GM18526 (cell line): ENCODE data around the gene CDC42BPB.

Experiments
- POLR2A ChIP-seq: IDR thresholded peaks from 3 replicates; pipeline ENCODE4 v1.6.1; 2011; ENCODE audit not compliant: insufficient read length; ENCODE audit errors: extremely low read depth

The CDC42BPB gene

GRCh38 chr14:102965282-102965681 lies 92.1 kb downstream of the CDC42BPB start:
- TF ChIP-seq POLR2A: no peak

DNA sequence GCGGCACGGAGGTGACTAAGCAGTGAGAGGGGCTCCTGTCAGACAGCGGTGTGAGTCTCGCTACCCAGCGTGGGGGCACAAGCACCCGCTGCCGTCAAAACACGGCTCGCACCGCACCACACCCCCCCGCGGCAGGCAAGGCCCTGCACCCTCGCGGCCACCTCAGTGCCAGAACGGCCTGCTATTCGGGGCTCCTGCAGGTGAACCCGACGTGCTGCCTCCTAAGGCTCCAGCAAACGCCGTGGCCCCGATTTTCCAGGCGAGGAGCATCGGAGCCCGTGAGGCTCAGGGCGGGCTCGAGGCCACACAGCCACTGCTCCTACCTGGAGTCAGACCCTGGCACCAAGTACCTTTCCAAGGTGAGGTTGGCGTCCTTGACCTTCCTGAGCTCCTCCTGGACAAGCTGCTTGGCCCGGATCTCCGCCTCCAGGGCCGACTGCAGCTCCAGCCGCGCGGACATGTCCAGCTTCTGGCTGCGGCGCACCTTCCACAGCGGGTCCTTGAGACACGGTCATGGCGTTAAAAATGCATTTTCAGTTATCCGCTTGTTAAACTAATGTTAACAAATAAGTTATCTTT lies 93.1 kb downstream of the CDC42BPB start:
- no peak for TF ChIP-seq POLR2A

- TF ChIP-seq POLR2A: no peak
These were observed 95.2 kb downstream of the CDC42BPB start for GRCh38 chr14:102962111-102962627.

GRCh38 chr14:102958461-102958860 lies 98.9 kb downstream of the CDC42BPB start:
- TF ChIP-seq POLR2A: no peak

DNA sequence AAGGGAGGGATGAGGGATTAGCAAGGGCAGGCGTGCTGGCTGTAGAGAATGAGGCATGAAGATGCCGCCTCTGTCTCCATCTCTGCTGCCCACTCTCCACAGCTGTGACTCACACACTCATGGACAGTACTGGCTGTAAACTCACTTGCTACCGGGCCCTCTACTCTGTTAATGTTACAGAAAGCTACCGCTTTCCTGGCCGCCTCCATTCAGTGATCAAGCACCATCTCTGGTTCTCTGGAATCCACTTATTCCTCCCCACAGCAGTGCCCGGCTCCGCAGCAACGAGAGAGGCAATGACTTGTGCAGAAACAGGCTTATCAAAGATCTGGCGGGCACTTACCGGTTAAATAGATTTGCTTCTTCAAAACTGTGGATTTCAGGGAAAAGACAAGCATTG lies 100.1 kb downstream of the CDC42BPB start:
- TF ChIP-seq POLR2A: no peak

- TF ChIP-seq POLR2A: no peak
These were observed 101.5 kb downstream of the CDC42BPB start for GRCh38 chr14:102955636-102956408.

DNA sequence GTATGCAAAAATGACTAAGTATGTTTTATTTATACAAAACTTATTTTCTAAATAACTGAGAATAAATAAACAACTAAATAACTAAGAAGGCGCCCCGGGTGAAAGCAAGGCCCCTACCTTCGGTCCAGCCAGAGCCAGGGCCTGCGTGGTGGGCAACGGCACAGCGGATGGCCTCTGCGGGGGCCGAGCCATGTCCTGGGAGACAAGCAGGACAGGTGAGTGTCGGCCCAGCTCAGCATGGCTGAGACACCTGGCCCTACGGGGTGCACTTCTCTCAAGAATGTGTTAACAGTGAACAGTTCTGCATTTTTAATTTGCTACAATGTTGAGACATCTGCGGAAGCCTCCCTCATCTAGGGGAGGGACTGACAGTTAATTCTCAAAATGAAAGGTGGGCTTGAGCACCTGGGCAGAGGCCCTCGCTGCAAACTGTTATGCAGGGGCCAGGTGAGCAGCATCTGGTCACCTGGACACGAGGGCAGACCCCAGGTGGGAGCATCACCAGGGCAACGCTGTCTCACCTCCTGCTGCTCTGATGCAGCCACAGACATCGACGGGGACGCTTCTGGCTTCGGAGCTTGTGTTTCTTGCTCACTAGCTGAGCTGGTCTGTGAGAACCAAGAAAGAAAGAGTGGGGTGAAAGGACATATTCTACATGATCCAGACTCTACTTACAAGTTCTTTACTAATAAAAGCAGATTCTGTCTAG lies 103.1 kb downstream of the CDC42BPB start:
- TF ChIP-seq POLR2A: no peak

DNA sequence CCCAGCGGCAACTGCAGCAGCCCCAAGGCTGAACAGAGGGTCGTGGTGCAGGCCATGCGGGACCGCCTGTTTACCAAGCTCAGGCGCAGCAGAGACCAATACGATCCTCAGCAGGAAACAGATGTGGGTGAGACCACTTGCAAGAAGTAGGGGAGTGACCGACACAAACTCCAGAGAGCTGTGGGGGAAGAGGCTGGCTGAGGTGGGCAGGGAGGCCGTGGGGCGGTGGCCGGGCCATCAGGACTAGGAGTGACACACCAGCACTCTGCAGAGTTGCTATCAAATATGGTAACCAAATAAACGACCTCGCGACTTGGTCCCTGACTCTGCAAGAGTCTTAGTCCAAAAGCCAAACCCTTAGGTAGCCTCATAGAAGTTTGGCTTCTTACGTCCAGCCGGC lies 104.2 kb downstream of the CDC42BPB start:
- no peak for TF ChIP-seq POLR2A

GRCh38 chr14:102952276-102952675 lies 105.1 kb downstream of the CDC42BPB start:
- TF ChIP-seq POLR2A: no peak

- no peak for TF ChIP-seq POLR2A
These were observed 105.5 kb downstream of the CDC42BPB start for GRCh38 chr14:102951799-102952198.

DNA sequence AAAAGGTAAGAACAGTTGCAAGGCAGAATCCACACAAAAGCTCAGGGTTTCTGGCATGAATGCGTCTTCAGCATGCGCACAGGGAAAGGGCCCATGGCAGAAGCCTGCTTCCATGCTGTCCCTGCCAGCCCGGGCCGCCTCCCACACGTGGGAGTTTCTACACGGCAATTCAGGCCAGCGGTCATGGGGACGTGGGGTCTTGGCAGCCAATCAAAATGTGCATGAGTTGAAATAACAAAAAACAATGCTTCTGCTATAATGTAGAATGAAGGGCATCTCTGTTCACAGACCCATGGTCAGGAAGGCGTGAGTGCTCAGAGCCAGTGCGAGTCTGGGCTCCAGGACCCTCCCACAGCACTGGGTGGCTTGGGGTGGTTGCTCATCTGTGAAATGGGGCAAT lies 106.3 kb downstream of the CDC42BPB start:
- TF ChIP-seq POLR2A: no peak

- TF ChIP-seq POLR2A: no peak
These were observed 107.4 kb downstream of the CDC42BPB start for GRCh38 chr14:102949801-102950451.

- TF ChIP-seq POLR2A: no peak
These were observed 108.1 kb downstream of the CDC42BPB start for GRCh38 chr14:102949062-102949800.

DNA sequence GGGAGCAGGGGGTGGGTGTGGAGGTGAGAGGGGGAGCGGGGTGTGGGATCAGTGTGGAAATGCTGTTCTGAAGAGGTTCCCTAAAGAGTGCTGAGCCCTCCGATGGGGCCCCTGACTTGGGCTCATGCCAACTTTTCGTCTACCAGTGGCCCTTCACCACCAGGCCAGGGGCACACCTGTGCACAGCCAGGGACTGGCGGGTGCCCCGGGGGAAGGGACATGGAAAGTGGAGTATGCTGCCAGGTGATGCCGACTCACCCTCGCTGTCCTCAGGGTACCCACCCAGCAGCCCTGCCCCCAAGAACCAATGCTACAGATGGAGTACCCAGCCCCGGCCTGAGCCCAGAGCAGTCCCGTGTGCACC lies 108.7 kb downstream of the CDC42BPB start:
- no peak for TF ChIP-seq POLR2A

DNA sequence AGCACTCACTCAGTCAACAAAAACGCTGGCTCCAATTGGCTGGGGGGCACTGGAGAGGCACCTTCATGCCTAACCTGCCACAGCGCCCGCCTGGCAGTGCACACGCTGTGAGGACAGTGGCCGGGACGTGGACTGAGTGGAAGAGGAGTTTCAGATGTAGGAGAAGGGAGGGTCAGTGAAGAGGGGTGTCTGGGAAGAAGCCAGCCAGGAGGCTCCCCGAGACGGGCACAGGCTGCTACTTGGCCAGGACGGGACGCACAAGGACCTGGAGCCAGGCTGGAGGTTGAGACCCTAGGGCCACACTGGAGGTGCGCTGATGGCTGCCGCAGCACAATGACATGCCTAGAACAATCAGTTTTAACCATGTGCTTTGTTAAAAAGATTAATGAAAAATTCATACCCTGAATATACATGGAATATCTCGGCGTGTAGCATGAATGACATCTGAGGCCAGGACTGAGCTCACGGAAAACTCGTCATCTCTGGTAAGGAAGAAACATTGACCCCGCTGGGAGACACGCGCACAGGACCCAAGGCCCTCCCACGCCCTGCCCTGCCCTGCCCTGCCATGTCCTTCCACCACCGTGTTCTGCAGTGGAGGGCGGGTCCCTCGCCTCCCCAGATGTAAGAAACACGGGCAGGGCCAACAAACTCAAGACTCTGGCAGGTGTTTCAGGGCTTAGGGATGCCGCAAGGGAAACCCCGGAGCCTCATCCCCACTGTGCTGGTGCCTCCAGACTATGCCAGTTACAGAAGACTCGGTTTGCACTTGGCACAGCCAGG lies 109.8 kb downstream of the CDC42BPB start:
- no peak for TF ChIP-seq POLR2A
